ENCODE measurements around the gene METTL16.

METTL16 gene

DNA sequence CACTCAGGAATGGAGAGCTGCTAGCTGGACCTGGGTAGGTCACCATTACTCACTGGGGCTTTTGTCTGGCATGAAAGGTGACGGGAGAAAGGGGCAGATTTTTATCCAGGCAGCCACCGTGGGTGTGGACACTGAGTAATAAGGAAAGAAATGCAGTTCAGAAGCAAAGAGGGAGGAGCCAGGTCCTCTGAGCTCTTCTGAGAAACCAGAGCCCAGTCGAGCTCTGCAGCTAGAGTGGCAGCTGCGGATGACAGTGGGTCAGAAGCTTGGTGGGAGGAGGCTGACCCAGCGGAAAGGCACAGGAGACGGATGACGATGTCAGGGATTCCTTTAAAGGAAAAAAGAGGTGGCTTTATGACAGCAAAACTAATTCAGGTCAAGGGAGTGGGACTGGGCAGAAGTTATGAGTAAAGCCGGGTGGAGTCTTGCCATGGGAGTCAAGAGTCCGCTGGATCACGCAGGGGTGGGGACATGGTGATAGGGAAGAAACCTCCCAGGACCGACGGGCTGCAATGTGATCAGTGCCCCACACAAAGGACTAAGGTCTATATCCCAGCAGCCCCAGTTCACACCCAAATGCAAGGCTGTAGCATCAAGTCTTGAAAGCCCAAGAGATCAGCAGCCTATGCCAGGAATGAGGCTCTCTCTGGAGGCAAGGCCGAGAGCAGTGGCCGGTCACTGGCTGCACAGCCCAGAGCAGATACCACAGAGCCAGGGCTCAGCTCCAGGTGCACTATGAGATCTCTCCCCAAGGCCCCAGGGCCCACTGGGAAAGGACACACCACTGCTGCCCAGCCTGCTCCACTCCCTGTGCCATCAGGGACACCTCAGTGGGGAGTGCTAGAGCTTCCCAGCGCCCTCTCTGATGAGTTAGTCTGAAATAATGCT is 104.5 kb downstream of the METTL16 start:
- no peak overlapping the region for H3K27ac ChIP-seq (ENCODE audit: low read depth, low read length)
- no peak overlapping the region for H2AFZ ChIP-seq (ENCODE audit: low read depth, low read length, severe bottlenecking)
- no peak overlapping the region for H3K9ac ChIP-seq (ENCODE audit: low read length)
- TF ChIP-seq, protein P1, sequence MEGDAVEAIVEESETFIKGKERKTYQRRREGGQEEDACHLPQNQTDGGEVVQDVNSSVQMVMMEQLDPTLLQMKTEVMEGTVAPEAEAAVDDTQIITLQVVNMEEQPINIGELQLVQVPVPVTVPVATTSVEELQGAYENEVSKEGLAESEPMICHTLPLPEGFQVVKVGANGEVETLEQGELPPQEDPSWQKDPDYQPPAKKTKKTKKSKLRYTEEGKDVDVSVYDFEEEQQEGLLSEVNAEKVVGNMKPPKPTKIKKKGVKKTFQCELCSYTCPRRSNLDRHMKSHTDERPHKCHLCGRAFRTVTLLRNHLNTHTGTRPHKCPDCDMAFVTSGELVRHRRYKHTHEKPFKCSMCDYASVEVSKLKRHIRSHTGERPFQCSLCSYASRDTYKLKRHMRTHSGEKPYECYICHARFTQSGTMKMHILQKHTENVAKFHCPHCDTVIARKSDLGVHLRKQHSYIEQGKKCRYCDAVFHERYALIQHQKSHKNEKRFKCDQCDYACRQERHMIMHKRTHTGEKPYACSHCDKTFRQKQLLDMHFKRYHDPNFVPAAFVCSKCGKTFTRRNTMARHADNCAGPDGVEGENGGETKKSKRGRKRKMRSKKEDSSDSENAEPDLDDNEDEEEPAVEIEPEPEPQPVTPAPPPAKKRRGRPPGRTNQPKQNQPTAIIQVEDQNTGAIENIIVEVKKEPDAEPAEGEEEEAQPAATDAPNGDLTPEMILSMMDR (IDR thresholded peaks at IDR 0.05; ENCODE audit: insufficient read depth, low read length, poor library complexity, severe bottlenecking) = no peak
- TF ChIP-seq EZH2phosphoT487 (conservative IDR thresholded peaks at IDR 0.05; ENCODE audit: low read length) = no peak
- H3K36me3 ChIP-seq (ENCODE audit: low read length) = no peaks in the 10 kb centered on the region
- no peaks in the 10 kb centered on the region for H3K79me2 ChIP-seq (ENCODE audit: insufficient read depth, low read length)
- H3K9me2 ChIP-seq (replicated peaks; ENCODE audit: insufficient read depth, low read length) = no peaks in the 10 kb centered on the region
- peaks cover 4% of the 10 kb centered on the region; the same call in 1 of the 2 replicates for H3F3A ChIP-seq (ENCODE audit: insufficient read depth)
- no peaks in the 10 kb centered on the region for H3K27me3 ChIP-seq (ENCODE audit: low read length)
- H4K20me1 ChIP-seq (ENCODE audit: low read depth, low read length) = no peaks in the 10 kb centered on the region
- no peaks in the 10 kb centered on the region for H3K9me3 ChIP-seq (ENCODE audit: insufficient read depth, low read length)
- H3K4me3 ChIP-seq (ENCODE audit: insufficient read depth, low read length, poor library complexity, severe bottlenecking) = no peak overlapping the region
- no peak overlapping the region for H3K4me2 ChIP-seq (ENCODE audit: low read depth, low read length, poor library complexity, severe bottlenecking)

DNA sequence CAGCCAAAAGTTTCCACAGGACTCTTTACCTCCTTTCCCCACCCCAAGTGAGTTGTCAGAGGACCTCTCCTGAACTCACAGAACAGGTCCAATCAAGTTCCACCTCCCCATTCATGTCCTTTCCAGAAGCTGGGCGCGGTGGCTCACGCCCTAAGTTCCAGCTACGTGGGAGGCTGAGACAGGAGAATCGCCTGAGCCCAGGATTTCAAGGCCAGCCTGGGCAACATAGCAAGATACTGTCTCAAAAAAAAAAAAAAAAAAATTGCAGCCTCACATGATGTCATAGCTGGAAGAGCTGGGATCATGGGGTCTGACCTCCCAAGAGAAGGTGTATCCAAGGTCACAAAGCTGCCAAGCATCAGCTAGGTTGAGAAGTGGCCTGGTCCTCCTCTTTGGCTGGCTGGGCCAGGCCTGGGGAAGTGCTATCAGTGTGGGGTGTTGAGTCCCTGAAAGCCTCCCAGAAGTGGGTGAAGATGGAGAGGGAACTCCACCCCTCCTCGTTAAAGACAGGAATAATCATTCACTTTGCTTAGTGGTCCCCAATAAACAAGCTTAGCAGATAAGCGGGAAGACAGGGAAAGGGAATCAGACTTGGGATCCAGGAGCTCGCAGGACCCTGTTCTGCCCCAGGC is 105.3 kb downstream of the METTL16 start:
- no peaks in the 10 kb centered on the region for H3K27me3 ChIP-seq (ENCODE audit: low read length)
- no peaks in the 10 kb centered on the region for H3K9me3 ChIP-seq (ENCODE audit: insufficient read depth, low read length)
- no peak overlapping the region for H2AFZ ChIP-seq (ENCODE audit: low read depth, low read length, severe bottlenecking)
- peaks cover 4% of the 10 kb centered on the region; the same call in 1 of the 2 replicates for H3F3A ChIP-seq (ENCODE audit: insufficient read depth)
- no peak overlapping the region for H3K4me2 ChIP-seq (ENCODE audit: low read depth, low read length, poor library complexity, severe bottlenecking)
- H3K79me2 ChIP-seq (ENCODE audit: insufficient read depth, low read length) = no peaks in the 10 kb centered on the region
- no peaks in the 10 kb centered on the region for H4K20me1 ChIP-seq (ENCODE audit: low read depth, low read length)
- no peak overlapping the region for H3K9ac ChIP-seq (ENCODE audit: low read length)
- no peak overlapping the region for H3K4me3 ChIP-seq (ENCODE audit: insufficient read depth, low read length, poor library complexity, severe bottlenecking)
- no peak for TF ChIP-seq EZH2phosphoT487 (conservative IDR thresholded peaks at IDR 0.05; ENCODE audit: low read length)
- TF ChIP-seq, protein P1 (IDR thresholded peaks at IDR 0.05; ENCODE audit: insufficient read depth, low read length, poor library complexity, severe bottlenecking) = no peak
- no peaks in the 10 kb centered on the region for H3K9me2 ChIP-seq (replicated peaks; ENCODE audit: insufficient read depth, low read length)
- no peaks in the 10 kb centered on the region for H3K36me3 ChIP-seq (ENCODE audit: low read length)
- no peak overlapping the region for H3K27ac ChIP-seq (ENCODE audit: low read depth, low read length)

DNA sequence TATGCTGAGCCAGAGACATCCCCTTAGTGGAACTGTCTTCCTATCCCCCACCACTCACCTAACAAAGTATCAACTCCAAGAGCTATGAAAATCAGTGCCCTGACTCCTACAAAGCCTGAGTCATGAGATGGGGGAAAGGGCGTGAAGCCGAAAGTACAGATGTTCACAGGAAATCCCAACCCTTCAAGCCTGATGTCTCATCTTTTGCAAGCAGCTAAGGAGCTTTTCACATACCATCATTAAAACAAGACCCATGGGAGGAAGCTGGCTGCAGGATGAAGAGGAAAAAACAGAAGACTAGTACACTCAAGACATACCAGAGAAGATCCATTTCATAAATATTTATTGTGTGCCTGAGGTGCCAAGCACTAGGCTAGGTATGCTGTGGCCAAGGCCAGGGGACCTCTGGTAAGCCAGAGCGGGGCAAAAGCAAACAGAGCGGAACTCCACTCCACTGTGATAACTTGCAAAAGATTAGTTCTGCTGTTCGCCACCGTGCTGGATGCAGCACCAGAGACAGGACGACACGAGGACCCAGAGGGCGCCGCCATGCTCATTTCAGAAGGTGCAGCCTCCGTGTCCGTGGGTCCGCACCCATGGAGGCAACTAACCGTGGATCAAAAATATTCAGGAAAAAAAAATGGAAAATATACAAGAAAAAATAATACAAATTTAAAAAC is 106.3 kb downstream of the METTL16 start:
- H3K9me2 ChIP-seq (replicated peaks; ENCODE audit: insufficient read depth, low read length) = no peaks in the 10 kb centered on the region
- H3F3A ChIP-seq (ENCODE audit: insufficient read depth) = peaks cover 4% of the 10 kb centered on the region; the same call in 1 of the 2 replicates
- no peaks in the 10 kb centered on the region for H3K27me3 ChIP-seq (ENCODE audit: low read length)
- no peaks in the 10 kb centered on the region for H4K20me1 ChIP-seq (ENCODE audit: low read depth, low read length)
- H3K79me2 ChIP-seq (ENCODE audit: insufficient read depth, low read length) = no peaks in the 10 kb centered on the region
- no peak overlapping the region for H3K9ac ChIP-seq (ENCODE audit: low read length)
- no peak overlapping the region for H3K27ac ChIP-seq (ENCODE audit: low read depth, low read length)
- TF ChIP-seq, protein P1 (IDR thresholded peaks at IDR 0.05; ENCODE audit: insufficient read depth, low read length, poor library complexity, severe bottlenecking) = no peak
- TF ChIP-seq EZH2phosphoT487 (conservative IDR thresholded peaks at IDR 0.05; ENCODE audit: low read length) = no peak
- H3K36me3 ChIP-seq (ENCODE audit: low read length) = no peaks in the 10 kb centered on the region
- H2AFZ ChIP-seq (ENCODE audit: low read depth, low read length, severe bottlenecking) = no peak overlapping the region
- no peak overlapping the region for H3K4me3 ChIP-seq (ENCODE audit: insufficient read depth, low read length, poor library complexity, severe bottlenecking)
- H3K4me2 ChIP-seq (ENCODE audit: low read depth, low read length, poor library complexity, severe bottlenecking) = no peak overlapping the region
- H3K9me3 ChIP-seq (ENCODE audit: insufficient read depth, low read length) = no peaks in the 10 kb centered on the region
